Measurements from ENCODE around the gene PLEKHG5. TPM values are rescaled to one million over a fixed set of nuclear protein-coding genes. Genes with fewer than 3 reads are reported as not detected.
"Not testable (repeated sequence)": the region's sequence is repeated elsewhere in the genome, so short reads cannot be mapped to it uniquely, and the experiment has no call there.

PLEKHG5 gene
- total RNA-seq, 1 experiment from 2014 or later: 42.8 TPM

GRCh38 chr1:6429660-6430411 is 61.6 kb downstream of the PLEKHG5 start:
- intact Hi-C loops (cut with micrococcal nuclease); H4K20me1 ChIP-seq (ENCODE audit: low read length); H3K27me3 ChIP-seq (ENCODE audit: low read length); H3K79me2 ChIP-seq (ENCODE audit: low read length); POLR2A ChIA-PET (ENCODE audit: unreplicated experiment); H3K9ac ChIP-seq (ENCODE audit: low read length); H3K4me3 ChIP-seq (ENCODE audit: low read length); H3F3A ChIP-seq (ENCODE audit: low read length, unreplicated experiment); H3K9me3 ChIP-seq (ENCODE audit: low read length); H3K9me2 ChIP-seq (replicated peaks; ENCODE audit: low read length); H3K27ac ChIP-seq (ENCODE audit: low read length); H2AFZ ChIP-seq (ENCODE audit: low read length); BruUV-seq (replicated peaks); H3K36me3 ChIP-seq (ENCODE audit: low read depth, low read length): not testable (repeated sequence)
- peaks cover 37% of the 10 kb centered on the region for H3K4me1 ChIP-seq (ENCODE audit: insufficient read depth, low read length)
- peak overlapping the region; percentile 9; the same call in 1 of the 2 replicates for H3K4me2 ChIP-seq (ENCODE audit: low read length)
- CTCF ChIA-PET: interaction anchor here (0.7 to 0.8 kb wide), 2 partner anchors 17 to 21 kb away, joined by 3 to 15 read pairs; no protein-coding TSS in a partner anchor
- ATAC-seq (peak; percentile 12), DNase-seq (peak; percentile 51)

GRCh38 chr1:6428453-6428852 is 63.0 kb downstream of the PLEKHG5 start:
- ATAC-seq; BruUV-seq (replicated peaks); H3K27me3 ChIP-seq (ENCODE audit: low read length); H3K79me2 ChIP-seq (ENCODE audit: low read length); H3K9me3 ChIP-seq (ENCODE audit: low read length); H2AFZ ChIP-seq (ENCODE audit: low read length); CTCF ChIA-PET; H3K27ac ChIP-seq (ENCODE audit: low read length); intact Hi-C loops (cut with micrococcal nuclease); H3K9ac ChIP-seq (ENCODE audit: low read length); H3F3A ChIP-seq (ENCODE audit: low read length, unreplicated experiment); H4K20me1 ChIP-seq (ENCODE audit: low read length); H3K4me3 ChIP-seq (ENCODE audit: low read length); H3K36me3 ChIP-seq (ENCODE audit: low read depth, low read length); DNase-seq; H3K4me2 ChIP-seq (ENCODE audit: low read length); H3K9me2 ChIP-seq (replicated peaks; ENCODE audit: low read length); POLR2A ChIA-PET (ENCODE audit: unreplicated experiment): not testable (repeated sequence)
- peaks cover 46% of the 10 kb centered on the region for H3K4me1 ChIP-seq (ENCODE audit: insufficient read depth, low read length)

GRCh38 chr1:6427441-6428390 is 63.8 kb downstream of the PLEKHG5 start:
- POLR2A ChIA-PET (ENCODE audit: unreplicated experiment): no interaction called here
- no peaks in the 10 kb centered on the region for H3K27me3 ChIP-seq (ENCODE audit: low read length)
- peak overlapping the region; percentile 23 for H3K27ac ChIP-seq (ENCODE audit: low read length)
- H3K9ac ChIP-seq (ENCODE audit: low read length): no peak overlapping the region
- CTCF ChIA-PET: no interaction called here
- H3K36me3 ChIP-seq (ENCODE audit: low read depth, low read length): no peaks in the 10 kb centered on the region
- no peak overlapping the region for H3K4me3 ChIP-seq (ENCODE audit: low read length)
- DNase-seq (peak; percentile 62), ATAC-seq (peak; percentile 13)
- intact Hi-C loops (cut with micrococcal nuclease): no loop called here
- H4K20me1 ChIP-seq (ENCODE audit: low read length): no peaks in the 10 kb centered on the region
- H3K79me2 ChIP-seq (ENCODE audit: low read length): peaks cover 5% of the 10 kb centered on the region; the same call in 1 of the 2 replicates
- TF ChIP-seq CTCF (conservative IDR thresholded peaks at IDR 0.05; ENCODE audit: low read depth, low read length) (no peak), EZH2phosphoT487 (IDR thresholded peaks at IDR 0.05; ENCODE audit: borderline replicate concordance, low read length) (no peak), EZH2 (IDR thresholded peaks at IDR 0.05; ENCODE audit: low read length, unreplicated experiment) (no peak)
- no peaks in the 10 kb centered on the region for H3K9me3 ChIP-seq (ENCODE audit: low read length)
- no peaks in the 10 kb centered on the region for H3K9me2 ChIP-seq (replicated peaks; ENCODE audit: low read length)
- peak overlapping the region; percentile 26 for H3K4me2 ChIP-seq (ENCODE audit: low read length)
- no peaks in the 10 kb centered on the region for H3F3A ChIP-seq (ENCODE audit: low read length, unreplicated experiment)
- no peak overlapping the region for H2AFZ ChIP-seq (ENCODE audit: low read length)
- BruUV-seq (replicated peaks): no TSS peak
- H3K4me1 ChIP-seq (ENCODE audit: insufficient read depth, low read length): peaks cover 54% of the 10 kb centered on the region

Measured in PC-3 (cell line).